Measurements from ENCODE around the gene SSBP1. TPM values are rescaled to one million over a fixed set of nuclear protein-coding genes. Genes with fewer than 3 reads are reported as not detected.

SSBP1 gene
- polyA plus RNA-seq, 2 of the 4 experiments (the other 2 are of a cell fraction), result 368 to 453 TPM

DNA sequence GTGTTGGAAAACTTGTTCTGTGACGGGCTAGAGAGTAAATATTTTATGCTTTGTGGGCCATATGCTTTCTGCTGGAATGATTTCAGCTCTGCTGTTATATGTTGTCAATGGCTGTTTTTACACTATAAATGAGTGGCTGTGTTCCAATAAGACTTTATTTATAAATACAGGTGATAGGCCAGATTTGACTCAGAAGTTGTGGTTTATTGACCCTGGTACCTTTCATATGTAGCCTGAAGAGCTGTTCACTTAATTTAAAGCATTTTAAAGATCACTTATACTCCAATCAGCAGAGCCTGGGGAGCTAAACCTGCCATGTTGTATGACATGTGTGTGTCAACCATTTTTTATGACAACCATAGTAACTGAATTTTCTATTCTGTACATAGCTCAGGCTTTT lies 9.1 kb upstream of the SSBP1 start:
- DNase-seq (ENCODE audit: low read depth in 1 of 2, low spot score in 1 of 2), result no peak
- Histone ChIP-seq H3K4me1 (no peaks in the 10 kb centered on the region), H3K27ac (no peak overlapping the region), H3K4me2 (no peak overlapping the region), H3K4me3 (no peak overlapping the region), H3K9me3 (no peaks in the 10 kb centered on the region)
- POLR2A ChIA-PET, result no interaction called here
- WGBS (ENCODE audit: missing lambda C conversion rate), result 62% methylated on average over 1 of the region's 1 CpG
- ATAC-seq, result no peak
- FAIRE-seq, result no peak
- CTCF ChIA-PET, result interaction anchor here (1.0 to 1.4 kb wide), 3 partner anchors 9 to 74 kb away, joined by 4 to 6 read pairs (median 5); partner anchors contain the start of genes SSBP1 and WEE2
- TF ChIP-seq CHD4 (IDR thresholded peaks at IDR 0.05; ENCODE audit: borderline replicate concordance), result no peak

DNA sequence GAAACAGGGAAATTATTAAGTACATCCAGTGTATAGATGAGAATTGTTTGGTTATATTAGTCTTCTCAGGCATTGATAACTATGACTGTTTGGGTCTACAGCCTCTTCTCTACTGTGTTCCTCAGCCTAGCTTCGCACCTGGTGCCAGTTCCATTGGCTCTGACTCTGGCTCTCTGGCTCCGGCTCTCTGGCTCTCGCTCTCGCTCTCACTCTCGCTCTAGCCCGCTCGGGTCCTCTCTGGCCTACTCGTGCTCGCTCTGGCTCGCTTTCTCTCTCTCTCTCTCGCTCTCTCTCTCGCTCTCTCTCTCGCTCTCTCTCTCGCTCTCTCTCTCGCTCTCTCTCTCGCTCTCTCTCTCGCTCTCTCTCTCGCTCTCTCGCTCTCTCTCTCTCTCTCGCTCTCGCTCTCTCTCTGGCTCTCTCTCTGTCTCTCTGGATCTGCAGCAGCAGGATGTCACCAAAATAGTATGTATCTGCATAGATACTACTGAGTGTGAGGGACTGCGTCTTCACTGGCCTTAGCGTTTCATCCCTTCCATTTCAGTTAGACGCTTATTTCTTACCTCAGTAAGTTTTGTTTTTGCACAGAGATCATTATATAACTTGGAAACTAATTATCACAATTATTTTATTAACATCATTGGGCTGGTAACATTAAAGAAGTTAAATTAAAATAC lies 6.5 kb upstream of the SSBP1 start:
- 84% methylated on average over 18 of the region's 24 CpGs for WGBS (ENCODE audit: missing lambda C conversion rate)
- DNase-seq (ENCODE audit: low read depth in 1 of 2, low spot score in 1 of 2) (no peak), FAIRE-seq (no peak), ATAC-seq (no peak)
- H3K4me2 ChIP-seq, result no peak overlapping the region
- ChIA-PET POLR2A (no interaction called here), CTCF (interaction anchor here (0.7 to 1.2 kb wide), 2 partner anchors 13 to 29 kb away, joined by 3 read pairs; no protein-coding TSS in a partner anchor)
- TF ChIP-seq CBX8 (IDR thresholded peaks at IDR 0.05) (no peak), KDM1A (IDR thresholded peaks at IDR 0.05; ENCODE audit: low read depth) (no peak), CBX2 (IDR thresholded peaks at IDR 0.05; ENCODE audit: borderline replicate concordance, low read depth) (no peak), MAFK (IDR thresholded peaks at IDR 0.05; ENCODE audit: partially characterized antibody) (no peak), ZFP36 (IDR thresholded peaks at IDR 0.05; ENCODE audit: borderline replicate concordance, partially characterized antibody) (no peak), TP53 (CRISPR knock-in tag; IDR thresholded peaks at IDR 0.05) (no peak), HDAC2 (IDR thresholded peaks at IDR 0.05) (no peak), NPAS2 (CRISPR knock-in tag; IDR thresholded peaks at IDR 0.05; ENCODE audit: borderline replicate concordance) (no peak), ESRRA (IDR thresholded peaks at IDR 0.05; ENCODE audit: borderline replicate concordance, low read length) (no peak), SREBF2 (IDR thresholded peaks at IDR 0.05) (no peak), PHF8 (IDR thresholded peaks at IDR 0.05; ENCODE audit: borderline replicate concordance, low read depth) (no peak), JUNB (IDR thresholded peaks at IDR 0.05) (no peak)
- TF ChIP-seq, protein P1, sequence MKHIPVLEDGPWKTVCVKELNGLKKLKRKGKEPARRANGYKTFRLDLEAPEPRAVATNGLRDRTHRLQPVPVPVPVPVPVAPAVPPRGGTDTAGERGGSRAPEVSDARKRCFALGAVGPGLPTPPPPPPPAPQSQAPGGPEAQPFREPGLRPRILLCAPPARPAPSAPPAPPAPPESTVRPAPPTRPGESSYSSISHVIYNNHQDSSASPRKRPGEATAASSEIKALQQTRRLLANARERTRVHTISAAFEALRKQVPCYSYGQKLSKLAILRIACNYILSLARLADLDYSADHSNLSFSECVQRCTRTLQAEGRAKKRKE (CRISPR knock-in tag; IDR thresholded peaks at IDR 0.05; ENCODE audit: low read depth), result no peak
- TF ChIP-seq, protein P2, sequence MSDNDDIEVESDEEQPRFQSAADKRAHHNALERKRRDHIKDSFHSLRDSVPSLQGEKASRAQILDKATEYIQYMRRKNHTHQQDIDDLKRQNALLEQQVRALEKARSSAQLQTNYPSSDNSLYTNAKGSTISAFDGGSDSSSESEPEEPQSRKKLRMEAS (IDR thresholded peaks at IDR 0.05), result no peak
- TF ChIP-seq, protein P3, sequence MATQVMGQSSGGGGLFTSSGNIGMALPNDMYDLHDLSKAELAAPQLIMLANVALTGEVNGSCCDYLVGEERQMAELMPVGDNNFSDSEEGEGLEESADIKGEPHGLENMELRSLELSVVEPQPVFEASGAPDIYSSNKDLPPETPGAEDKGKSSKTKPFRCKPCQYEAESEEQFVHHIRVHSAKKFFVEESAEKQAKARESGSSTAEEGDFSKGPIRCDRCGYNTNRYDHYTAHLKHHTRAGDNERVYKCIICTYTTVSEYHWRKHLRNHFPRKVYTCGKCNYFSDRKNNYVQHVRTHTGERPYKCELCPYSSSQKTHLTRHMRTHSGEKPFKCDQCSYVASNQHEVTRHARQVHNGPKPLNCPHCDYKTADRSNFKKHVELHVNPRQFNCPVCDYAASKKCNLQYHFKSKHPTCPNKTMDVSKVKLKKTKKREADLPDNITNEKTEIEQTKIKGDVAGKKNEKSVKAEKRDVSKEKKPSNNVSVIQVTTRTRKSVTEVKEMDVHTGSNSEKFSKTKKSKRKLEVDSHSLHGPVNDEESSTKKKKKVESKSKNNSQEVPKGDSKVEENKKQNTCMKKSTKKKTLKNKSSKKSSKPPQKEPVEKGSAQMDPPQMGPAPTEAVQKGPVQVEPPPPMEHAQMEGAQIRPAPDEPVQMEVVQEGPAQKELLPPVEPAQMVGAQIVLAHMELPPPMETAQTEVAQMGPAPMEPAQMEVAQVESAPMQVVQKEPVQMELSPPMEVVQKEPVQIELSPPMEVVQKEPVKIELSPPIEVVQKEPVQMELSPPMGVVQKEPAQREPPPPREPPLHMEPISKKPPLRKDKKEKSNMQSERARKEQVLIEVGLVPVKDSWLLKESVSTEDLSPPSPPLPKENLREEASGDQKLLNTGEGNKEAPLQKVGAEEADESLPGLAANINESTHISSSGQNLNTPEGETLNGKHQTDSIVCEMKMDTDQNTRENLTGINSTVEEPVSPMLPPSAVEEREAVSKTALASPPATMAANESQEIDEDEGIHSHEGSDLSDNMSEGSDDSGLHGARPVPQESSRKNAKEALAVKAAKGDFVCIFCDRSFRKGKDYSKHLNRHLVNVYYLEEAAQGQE (IDR thresholded peaks at IDR 0.05), result no peak
- H3K4me1 ChIP-seq, result peaks cover 3% of the 10 kb centered on the region; the same call in 2 of the 3 replicates
- H3K9me3 ChIP-seq, result no peaks in the 10 kb centered on the region
- no peak overlapping the region for H3K27ac ChIP-seq
- H3K4me3 ChIP-seq, result no peak overlapping the region

DNA sequence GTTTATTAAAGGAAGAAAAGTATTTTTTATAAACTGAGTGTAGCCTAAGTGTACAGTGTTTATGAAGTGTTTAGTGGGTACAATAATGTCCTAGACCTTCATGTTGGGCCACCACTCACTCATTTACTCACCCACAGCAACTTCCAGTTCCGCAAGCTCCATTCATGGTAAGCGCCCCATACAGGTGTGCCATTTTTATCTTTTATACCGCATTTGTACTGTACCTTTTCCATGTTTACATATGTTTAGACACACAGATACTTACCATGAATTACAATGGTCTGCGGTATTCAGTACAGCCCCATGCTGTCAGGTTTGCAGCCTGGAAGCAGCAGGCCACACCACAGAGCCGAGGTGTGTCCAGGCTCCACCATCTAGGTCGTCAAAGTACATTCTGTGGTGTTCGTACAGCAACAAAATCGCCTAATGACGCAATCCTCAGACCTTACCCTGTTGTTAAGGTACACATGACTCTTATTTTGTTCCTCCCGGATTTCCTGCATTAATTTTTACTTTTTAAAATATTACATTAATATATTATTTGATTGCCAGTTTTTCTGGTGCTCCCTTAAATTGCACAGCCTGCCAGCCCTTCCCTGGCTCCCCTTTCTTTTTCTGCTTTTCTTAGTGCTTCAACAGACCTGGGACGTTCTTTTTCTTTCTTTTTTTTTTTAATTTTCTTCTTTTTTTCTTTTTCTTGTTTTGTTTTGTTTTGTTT lies 881 bp upstream of the SSBP1 start:
- Histone ChIP-seq H3K27ac (peak overlapping the region; percentile 81 to 87), H3K4me1 (peaks cover 23% of the 10 kb centered on the region; the same call in 2 of the 3 replicates), H3K4me2 (peak overlapping the region; percentile 77), H3K4me3 (peak overlapping the region; percentile 85), H3K9me3 (no peaks in the 10 kb centered on the region)
- WGBS (ENCODE audit: missing lambda C conversion rate), result 44% methylated on average over 11 of the region's 11 CpGs
- DNase-seq (ENCODE audit: low read depth in 1 of 2, low spot score in 1 of 2) (peak in 1 of 2 experiments; percentile 33), FAIRE-seq (no peak), ATAC-seq (no peak; a peak in 1 of 6 replicates)
- ChIA-PET CTCF (interaction anchor here (0.7 to 4.2 kb wide), 32 partner anchors 8 to 722 kb away, joined by 3 to 30 read pairs (median 4); partner anchors contain the start of genes DENND11, MRPS33 and WEE2), POLR2A (interaction anchor here (0.5 to 1.8 kb wide), 8 partner anchors 9 to 253 kb away, joined by 3 to 16 read pairs (median 4); partner anchors contain the start of gene DENND11)
- TF ChIP-seq CEBPB (IDR thresholded peaks at IDR 0.05) (peak; percentile 65 to 69; a peak in 3 of 4 replicates), NPAS2 (CRISPR knock-in tag; IDR thresholded peaks at IDR 0.05; ENCODE audit: borderline replicate concordance) (no peak), HOXA7 (CRISPR knock-in tag; IDR thresholded peaks at IDR 0.05) (no peak), FOSB (CRISPR knock-in tag; IDR thresholded peaks at IDR 0.05) (no peak), EHMT2 (IDR thresholded peaks at IDR 0.05; ENCODE audit: low read depth) (no peak), ZC3H11A (IDR thresholded peaks at IDR 0.05) (no peak)
- TF ChIP-seq, protein P4, sequence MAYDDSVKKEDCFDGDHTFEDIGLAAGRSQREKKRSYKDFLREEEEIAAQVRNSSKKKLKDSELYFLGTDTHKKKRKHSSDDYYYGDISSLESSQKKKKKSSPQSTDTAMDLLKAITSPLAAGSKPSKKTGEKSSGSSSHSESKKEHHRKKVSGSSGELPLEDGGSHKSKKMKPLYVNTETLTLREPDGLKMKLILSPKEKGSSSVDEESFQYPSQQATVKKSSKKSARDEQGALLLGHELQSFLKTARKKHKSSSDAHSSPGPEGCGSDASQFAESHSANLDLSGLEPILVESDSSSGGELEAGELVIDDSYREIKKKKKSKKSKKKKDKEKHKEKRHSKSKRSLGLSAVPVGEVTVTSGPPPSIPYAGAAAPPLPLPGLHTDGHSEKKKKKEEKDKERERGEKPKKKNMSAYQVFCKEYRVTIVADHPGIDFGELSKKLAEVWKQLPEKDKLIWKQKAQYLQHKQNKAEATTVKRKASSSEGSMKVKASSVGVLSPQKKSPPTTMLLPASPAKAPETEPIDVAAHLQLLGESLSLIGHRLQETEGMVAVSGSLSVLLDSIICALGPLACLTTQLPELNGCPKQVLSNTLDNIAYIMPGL (CRISPR knock-in tag; IDR thresholded peaks at IDR 0.05; ENCODE audit: borderline replicate concordance), result no peak
- TF ChIP-seq, protein P5, sequence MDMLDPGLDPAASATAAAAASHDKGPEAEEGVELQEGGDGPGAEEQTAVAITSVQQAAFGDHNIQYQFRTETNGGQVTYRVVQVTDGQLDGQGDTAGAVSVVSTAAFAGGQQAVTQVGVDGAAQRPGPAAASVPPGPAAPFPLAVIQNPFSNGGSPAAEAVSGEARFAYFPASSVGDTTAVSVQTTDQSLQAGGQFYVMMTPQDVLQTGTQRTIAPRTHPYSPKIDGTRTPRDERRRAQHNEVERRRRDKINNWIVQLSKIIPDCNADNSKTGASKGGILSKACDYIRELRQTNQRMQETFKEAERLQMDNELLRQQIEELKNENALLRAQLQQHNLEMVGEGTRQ (IDR thresholded peaks at IDR 0.05), result no peak
